Measurements from ENCODE around the gene KRT73.

Gene KRT73

GRCh38 chr12:52613384-52614030 lies 4.9 kb downstream of the KRT73 start:
- no peak for TF ChIP-seq CTCF (IDR thresholded peaks at IDR 0.05; ENCODE audit: extremely low read depth, insufficient read depth, missing control alignments)
- in situ Hi-C loops (cut with MboI; ENCODE audit: low pct_unique_long_range_greater_than_20kb, low sequenced_read_pairs, unreplicated experiment), result no loop called here

GRCh38 chr12:52612431-52613383 lies 5.7 kb downstream of the KRT73 start:
- TF ChIP-seq CTCF (IDR thresholded peaks at IDR 0.05; ENCODE audit: extremely low read depth, insufficient read depth, missing control alignments), result no peak
- in situ Hi-C loops (cut with MboI; ENCODE audit: low pct_unique_long_range_greater_than_20kb, low sequenced_read_pairs, unreplicated experiment), result no loop called here
- no peak for DNase-seq (ENCODE audit: low spot score)

More at GRCh38 chr12:52613384-52614030, 4.9 kb downstream of the KRT73 start:
- no peak for DNase-seq (ENCODE audit: low spot score)

DNA sequence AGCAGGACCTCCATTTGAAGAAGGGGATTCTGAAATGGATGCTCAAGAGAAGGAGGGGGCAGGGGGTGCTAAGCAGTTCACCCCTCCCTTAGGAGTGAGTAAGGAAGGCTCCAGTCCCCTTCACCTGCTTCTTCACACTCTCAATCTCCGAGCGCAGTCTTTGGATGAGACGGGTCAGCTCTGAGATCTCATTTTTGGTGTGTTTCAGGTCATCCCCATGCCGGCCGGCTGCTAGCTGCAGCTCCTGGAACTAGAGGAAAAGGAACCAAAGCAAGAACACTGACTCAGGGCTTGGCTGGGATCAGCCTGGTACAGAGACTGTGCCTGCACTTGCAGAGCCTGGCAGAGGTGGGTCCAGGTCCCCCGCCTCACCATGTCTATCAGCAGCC lies 7.3 kb downstream of the KRT73 start:
- no peak for TF ChIP-seq CTCF (IDR thresholded peaks at IDR 0.05; ENCODE audit: extremely low read depth, insufficient read depth, missing control alignments)
- no peak for DNase-seq (ENCODE audit: low spot score)
- in situ Hi-C loops (cut with MboI; ENCODE audit: low pct_unique_long_range_greater_than_20kb, low sequenced_read_pairs, unreplicated experiment), result no loop called here

- no peak for TF ChIP-seq CTCF (IDR thresholded peaks at IDR 0.05; ENCODE audit: extremely low read depth, insufficient read depth, missing control alignments)
- in situ Hi-C loops (cut with MboI; ENCODE audit: low pct_unique_long_range_greater_than_20kb, low sequenced_read_pairs, unreplicated experiment), result no loop called here
- DNase-seq (ENCODE audit: low spot score), result no peak
These were observed 9.3 kb downstream of the KRT73 start for GRCh38 chr12:52608826-52609630.

DNA sequence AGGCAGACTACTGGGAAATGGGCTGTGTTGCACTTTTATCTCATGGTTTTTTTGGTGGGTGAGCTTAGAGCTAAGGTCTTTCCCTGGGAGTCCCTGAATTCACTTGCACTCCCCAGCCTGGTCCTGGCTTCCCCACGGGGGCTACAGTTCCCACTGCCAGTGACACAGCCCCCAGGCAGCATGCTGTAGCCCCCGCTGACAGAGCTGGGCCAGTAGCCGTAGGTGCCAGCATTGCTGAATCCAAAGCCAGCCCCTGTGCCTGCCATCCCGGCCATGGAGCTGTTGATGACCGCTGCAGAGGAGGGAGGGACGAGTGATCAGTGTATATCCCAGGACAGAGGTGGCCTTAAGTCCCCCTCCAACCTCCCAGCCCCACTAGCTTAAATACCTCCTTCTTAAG lies 10.2 kb downstream of the KRT73 start:
- DNase-seq (ENCODE audit: low spot score), result no peak
- TF ChIP-seq CTCF (IDR thresholded peaks at IDR 0.05; ENCODE audit: extremely low read depth, insufficient read depth, missing control alignments), result no peak
- in situ Hi-C loops (cut with MboI; ENCODE audit: low pct_unique_long_range_greater_than_20kb, low sequenced_read_pairs, unreplicated experiment), result no loop called here

GRCh38 chr12:52607314-52607713 lies 11.0 kb downstream of the KRT73 start:
- DNase-seq (ENCODE audit: low spot score), result no peak
- in situ Hi-C loops (cut with MboI; ENCODE audit: low pct_unique_long_range_greater_than_20kb, low sequenced_read_pairs, unreplicated experiment), result no loop called here
- no peak for TF ChIP-seq CTCF (IDR thresholded peaks at IDR 0.05; ENCODE audit: extremely low read depth, insufficient read depth, missing control alignments)

Data from GM13977 (cell line).